Erythroblast (primary cell): ENCODE measurements around the gene MAGED1.

Experiments used
- DNase-seq, 2 experiments: peaks; one replicate each; lab custom pipeline; 2025; lab: John Stamatoyannopoulos, UW
- GATA1 ChIP-seq: IDR thresholded peaks from 2 replicates; pipeline ENCODE4 v1.6.1; 2011; ENCODE audit warnings: low read depth, mild to moderate bottlenecking, control low read depth, low read length, moderate library complexity
- POLR2A ChIP-seq: IDR thresholded peaks from 2 replicates; pipeline ENCODE4 v1.6.1; 2011; ENCODE audit warnings: mild to moderate bottlenecking, low read length

MAGED1 gene

GRCh38 chrX:51892921-51893745 is at the start of gene MAGED1:
Gene MAGED1 (plus strand): TSS chrX:51893623. CDS start chrX:51894305, 682 bp downstream.
- peak; percentile 66 to 81 for DNase-seq
- no peak for TF ChIP-seq GATA1
- no peak for TF ChIP-seq POLR2A

DNA sequence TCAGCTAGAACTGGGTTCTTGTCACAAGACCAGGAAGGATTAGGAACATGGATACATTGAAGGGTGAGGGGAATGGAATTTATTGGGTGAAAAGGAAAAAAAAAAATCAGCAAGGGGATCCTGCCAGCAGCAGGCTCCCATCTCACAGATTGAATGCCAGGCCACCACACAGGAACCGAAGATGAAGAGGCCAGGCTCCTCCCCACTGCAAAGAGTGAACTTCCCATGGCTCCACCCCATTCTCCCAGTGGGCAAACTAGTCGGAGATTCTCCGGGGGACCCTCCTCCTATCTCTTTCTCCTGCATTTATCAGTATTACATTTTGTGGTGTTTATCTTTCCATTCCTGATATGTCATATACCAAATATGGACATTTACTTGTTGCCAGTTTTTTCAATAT is 46.0 kb upstream of the MAGED1 start:
- DNase-seq, result no peak
- TF ChIP-seq GATA1, result no peak
- no peak for TF ChIP-seq POLR2A

DNA sequence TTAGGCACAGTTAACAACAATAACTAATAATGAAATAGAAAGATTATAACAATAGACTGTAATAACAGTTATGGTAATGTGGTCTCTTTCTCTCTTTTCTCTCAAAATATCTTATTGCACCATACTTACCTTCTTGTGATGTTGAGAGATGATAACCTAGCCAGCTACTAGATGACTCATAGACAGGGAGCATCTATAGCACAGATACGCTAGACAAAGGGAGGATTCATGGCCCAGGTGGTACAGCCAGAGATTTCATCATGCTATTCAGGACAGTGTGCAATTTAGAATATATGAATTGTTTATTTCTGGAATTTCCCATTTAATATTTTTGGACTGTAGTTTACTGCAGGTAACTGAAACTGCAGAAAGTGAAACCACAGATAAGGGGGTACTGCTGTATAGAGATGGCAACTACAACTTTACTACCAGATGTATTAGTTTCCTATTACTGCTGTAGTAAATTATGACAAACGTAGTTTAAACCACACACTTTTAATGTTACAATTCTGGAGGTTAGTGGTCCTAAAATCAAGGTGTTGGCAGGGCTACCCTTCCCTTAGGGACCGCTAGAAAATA is 41.8 kb upstream of the MAGED1 start:
- no peak for DNase-seq
- no peak for TF ChIP-seq GATA1
- TF ChIP-seq POLR2A, result no peak

- DNase-seq, result no peak
- no peak for TF ChIP-seq GATA1
- TF ChIP-seq POLR2A, result no peak
Measured at GRCh38 chrX:51852096-51852495, 41.3 kb upstream of the MAGED1 start.

- DNase-seq, result no peak
- TF ChIP-seq POLR2A (no peak), GATA1 (no peak)
Measured at GRCh38 chrX:51852621-51853020, 40.8 kb upstream of the MAGED1 start.

DNA sequence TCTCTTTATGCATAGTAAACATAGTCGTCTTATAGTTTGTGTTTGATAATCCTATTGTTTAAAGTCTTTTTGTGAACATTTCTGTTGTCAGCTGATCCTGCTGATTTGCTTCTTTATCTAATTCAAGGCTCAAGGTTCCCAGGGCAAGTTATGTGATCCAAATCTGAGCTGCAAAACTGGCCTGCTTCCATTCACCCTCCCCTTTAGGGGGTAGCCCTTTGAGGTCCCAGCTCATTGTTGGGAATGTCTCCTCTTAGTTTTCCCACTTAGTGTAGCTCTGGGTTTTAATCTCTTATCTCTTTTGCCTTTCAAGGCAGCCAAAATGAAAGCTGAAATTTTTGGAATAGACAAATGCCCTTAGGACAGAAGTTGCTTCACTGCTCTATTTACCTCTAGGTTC is 40.2 kb upstream of the MAGED1 start:
- DNase-seq, result no peak
- TF ChIP-seq GATA1, result no peak
- no peak for TF ChIP-seq POLR2A

GRCh38 chrX:51855698-51856097 is 37.7 kb upstream of the MAGED1 start:
- TF ChIP-seq GATA1 (no peak), POLR2A (no peak)

GRCh38 chrX:51857159-51857733 is 36.2 kb upstream of the MAGED1 start:
- DNase-seq, result no peak
- TF ChIP-seq POLR2A (no peak), GATA1 (no peak)

More at GRCh38 chrX:51855698-51856097, 37.7 kb upstream of the MAGED1 start:
- DNase-seq, result no peak

DNA sequence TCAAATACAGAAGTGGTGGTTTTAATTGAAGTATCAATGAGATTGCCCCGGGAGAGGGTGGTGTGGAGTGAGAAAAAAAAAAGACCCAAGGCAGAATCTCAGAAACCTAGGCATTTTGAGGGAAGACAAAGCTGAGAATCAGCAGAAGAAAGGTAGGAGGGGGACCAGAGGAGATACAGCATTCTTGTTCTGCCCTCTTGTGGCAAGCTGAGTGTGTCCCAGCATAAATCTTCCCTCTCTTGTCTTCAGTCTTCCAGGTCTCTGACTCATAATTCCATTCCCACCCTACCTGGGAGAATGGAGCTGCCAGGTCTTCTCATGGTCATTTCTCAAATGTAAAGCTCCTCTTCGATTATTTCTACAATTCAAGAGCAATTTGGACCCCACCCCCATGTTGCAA is 32.7 kb upstream of the MAGED1 start:
- TF ChIP-seq GATA1 (no peak), POLR2A (no peak)
- DNase-seq, result peak; percentile 1

GRCh38 chrX:51862920-51863319 is 30.5 kb upstream of the MAGED1 start:
- TF ChIP-seq GATA1 (no peak), POLR2A (no peak)
- DNase-seq, result no peak

- no peak for TF ChIP-seq POLR2A
- TF ChIP-seq GATA1, result no peak
- no peak for DNase-seq
Measured at GRCh38 chrX:51866210-51866609, 27.2 kb upstream of the MAGED1 start.

DNA sequence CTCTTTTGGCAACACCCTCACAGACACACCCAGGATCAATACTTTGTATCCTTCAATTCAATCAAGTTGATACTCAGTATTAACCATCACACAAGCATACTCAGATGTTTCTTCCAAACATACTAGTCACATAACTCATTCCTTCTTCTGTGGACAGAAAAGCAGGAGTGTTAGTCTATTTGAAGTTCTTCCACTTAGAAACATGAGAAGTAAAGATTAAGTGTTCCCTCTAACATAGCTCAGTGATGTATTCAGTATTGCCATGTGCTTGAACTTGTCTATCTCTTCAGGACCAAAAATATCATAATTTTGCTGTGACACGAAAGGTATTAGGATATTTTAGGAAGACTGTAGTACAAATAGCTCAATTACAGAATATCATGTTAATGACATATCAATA is 25.8 kb upstream of the MAGED1 start:
- DNase-seq, result no peak
- TF ChIP-seq POLR2A (no peak), GATA1 (no peak)

DNA sequence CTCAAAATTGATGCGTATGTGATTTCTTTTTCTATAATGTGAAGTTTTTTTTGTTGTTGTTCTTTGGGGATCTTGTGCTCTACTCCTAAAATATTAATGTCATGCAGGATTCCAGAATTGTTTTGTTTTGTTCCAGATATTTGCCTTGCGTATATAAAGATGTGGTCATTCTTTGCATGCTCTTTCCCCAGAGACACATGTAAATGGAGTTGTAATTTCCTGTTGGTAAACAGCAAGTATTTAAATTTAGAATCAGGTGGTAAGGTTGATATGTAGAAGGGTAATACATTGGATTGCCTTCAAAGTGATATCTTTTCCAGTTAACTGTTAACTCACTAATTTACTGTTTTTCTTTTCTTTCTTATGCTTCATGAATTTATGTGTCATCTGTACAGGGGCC is 23.1 kb upstream of the MAGED1 start:
- TF ChIP-seq GATA1, result no peak
- no peak for TF ChIP-seq POLR2A
- DNase-seq, result no peak

DNA sequence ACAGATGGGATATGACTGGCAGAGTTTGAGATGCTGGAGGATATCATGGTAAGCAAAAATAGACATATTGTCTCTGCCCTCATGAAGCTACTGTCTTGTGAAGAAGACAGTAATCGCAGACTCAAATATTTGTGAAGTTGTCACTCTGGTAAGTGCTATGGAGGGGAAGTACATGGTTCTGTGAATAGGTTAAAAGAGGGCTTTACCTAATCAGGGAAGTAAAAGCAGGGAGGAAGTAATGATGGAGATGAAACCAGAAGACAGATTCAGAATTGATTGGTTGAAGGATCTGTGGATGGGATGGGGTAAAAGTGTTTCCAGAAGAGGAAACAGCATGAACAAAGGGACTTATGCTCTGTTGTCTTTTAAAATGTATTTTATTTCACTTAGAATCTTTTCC is 19.3 kb upstream of the MAGED1 start:
- TF ChIP-seq GATA1, result no peak
- TF ChIP-seq POLR2A, result no peak
- no peak for DNase-seq
